NCI-H1105 treated with DMSO at 0.1 percent for 48 hours (cell line): ENCODE results near the gene ABCD3.
"Not testable (repeated sequence)": the region's sequence is repeated elsewhere in the genome, so short reads cannot be mapped to it uniquely, and the experiment has no call there.

ENCODE experiments used
- DNase-seq: peaks from one replicate; lab custom pipeline; 2025; lab: John Stamatoyannopoulos, UW

ABCD3 gene

GRCh38 chr1:94416901-94417727 is 1.1 kb upstream of the ABCD3 start:
- DNase-seq: peak; percentile 52

- DNase-seq: no peak
Observed at GRCh38 chr1:94417728-94417977, 536 bp upstream of the ABCD3 start.

GRCh38 chr1:94418664-94419655 is 771 bp downstream of the ABCD3 start:
- peak; percentile 73 for DNase-seq

- DNase-seq: no peak
Observed at GRCh38 chr1:94422115-94422820, 4.1 kb downstream of the ABCD3 start.

GRCh38 chr1:94425821-94426484 is 7.8 kb downstream of the ABCD3 start:
- no peak for DNase-seq

- not testable (repeated sequence) for DNase-seq
Observed at GRCh38 chr1:94426485-94426870, 8.3 kb downstream of the ABCD3 start.

- DNase-seq: no peak
Observed at GRCh38 chr1:94428441-94428840, 10.3 kb downstream of the ABCD3 start.

- DNase-seq: not testable (repeated sequence)
Observed at GRCh38 chr1:94428927-94429528, 10.8 kb downstream of the ABCD3 start.

GRCh38 chr1:94430066-94430465 is 11.9 kb downstream of the ABCD3 start:
- not testable (repeated sequence) for DNase-seq

GRCh38 chr1:94433866-94434265 is 15.7 kb downstream of the ABCD3 start:
- DNase-seq: no peak

GRCh38 chr1:94434365-94435045 is 16.3 kb downstream of the ABCD3 start:
- no peak for DNase-seq

GRCh38 chr1:94438692-94439276 is 20.6 kb downstream of the ABCD3 start:
- no peak for DNase-seq

- DNase-seq: no peak
Observed at GRCh38 chr1:94440088-94440487, 21.9 kb downstream of the ABCD3 start.

GRCh38 chr1:94443067-94443466 is 24.9 kb downstream of the ABCD3 start:
- DNase-seq: not testable (repeated sequence)

- not testable (repeated sequence) for DNase-seq
Observed at GRCh38 chr1:94444819-94445218, 26.6 kb downstream of the ABCD3 start.

GRCh38 chr1:94445733-94446132 is 27.5 kb downstream of the ABCD3 start:
- not testable (repeated sequence) for DNase-seq

- not testable (repeated sequence) for DNase-seq
Observed at GRCh38 chr1:94446177-94446576, 28.0 kb downstream of the ABCD3 start.

- not testable (repeated sequence) for DNase-seq
Observed at GRCh38 chr1:94448741-94449140, 30.6 kb downstream of the ABCD3 start.

GRCh38 chr1:94456736-94457135 is 38.5 kb downstream of the ABCD3 start:
- no peak for DNase-seq

- DNase-seq: no peak
Observed at GRCh38 chr1:94462606-94463005, 44.4 kb downstream of the ABCD3 start.
